HEK293T (cell line): ENCODE results near the gene LMAN1.

ENCODE experiments used
- BHLHE40 ChIP-seq: fragments of 450-650 bp; IDR thresholded peaks from 2 replicates; pipeline ENCODE4 v1.6.1; 2016; ENCODE audit warnings: mild to moderate bottlenecking, moderate library complexity, borderline replicate concordance
- CTBP1 ChIP-seq: fragments of 450-650 bp; IDR thresholded peaks from 2 replicates; pipeline ENCODE4 v1.6.1; 2016; ENCODE audit warnings: borderline replicate concordance
- ELF4 ChIP-seq: fragments of 450-650 bp; IDR thresholded peaks from 2 replicates; pipeline ENCODE4 v1.6.1; 2017; ENCODE audit warnings: antibody characterized with exemption
- FOXA1 ChIP-seq: fragments of 450-650 bp; IDR thresholded peaks from 2 replicates; pipeline ENCODE4 v1.6.1; 2016; ENCODE audit warnings: mild to moderate bottlenecking
- FOXK2 ChIP-seq: fragments of 450-650 bp; IDR thresholded peaks from 2 replicates; pipeline ENCODE4 v1.6.1; 2016; ENCODE audit warnings: mild to moderate bottlenecking
- FOXM1 ChIP-seq: fragments of 450-650 bp; IDR thresholded peaks from 2 replicates; pipeline ENCODE4 v1.6.1; 2017; ENCODE audit warnings: mild to moderate bottlenecking, borderline replicate concordance
- HDGF ChIP-seq: fragments of 450-650 bp; IDR thresholded peaks from 2 replicates; pipeline ENCODE4 v1.6.1; 2017; ENCODE audit warnings: antibody characterized with exemption, borderline replicate concordance
- NFRKB ChIP-seq: fragments of 450-650 bp; IDR thresholded peaks from 2 replicates; pipeline ENCODE4 v1.6.1; 2016; ENCODE audit warnings: mild to moderate bottlenecking, moderate library complexity
- SP1 ChIP-seq: fragments of 450-650 bp; IDR thresholded peaks from 2 replicates; pipeline ENCODE4 v1.6.1; 2017
- SUZ12 ChIP-seq: fragments of 450-650 bp; IDR thresholded peaks from 2 replicates; pipeline ENCODE4 v1.6.1; 2016; ENCODE audit warnings: mild to moderate bottlenecking
- TARDBP ChIP-seq: fragments of 450-650 bp; IDR thresholded peaks from 2 replicates; pipeline ENCODE4 v1.6.1; 2016
- ZNF384 ChIP-seq: fragments of 450-650 bp; IDR thresholded peaks from 2 replicates; pipeline ENCODE4 v1.6.1; 2016
- TF ChIP-seq, protein P1 (sequence below): fragments of 450-650 bp; IDR thresholded peaks from 2 replicates; pipeline ENCODE4 v1.6.1; 2016

DNA sequence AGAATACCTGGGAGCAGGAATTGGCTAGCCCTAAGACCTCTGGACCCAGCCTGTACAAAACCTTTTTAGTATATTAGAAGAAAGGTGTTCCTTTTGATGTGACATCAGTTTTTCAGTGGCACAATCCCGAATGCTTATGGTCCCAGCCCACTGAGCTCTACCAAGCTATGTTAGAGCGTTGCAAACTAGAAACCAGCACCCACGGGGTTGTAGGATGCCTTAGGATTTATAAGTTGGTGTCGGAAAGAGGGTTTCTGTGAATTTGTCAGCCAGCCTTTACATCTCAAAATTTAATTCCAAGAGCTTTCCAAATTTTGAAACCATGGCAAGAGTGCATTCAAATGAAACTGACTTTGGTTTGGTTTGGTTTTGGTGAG, 499 bp upstream of the LMAN1 start:
- TF ChIP-seq SUZ12 (no peak), ELF4 (no peak), SP1 (no peak), NFRKB (no peak), BHLHE40 (no peak), ZNF384 (no peak), FOXK2 (no peak), TARDBP (no peak), HDGF (no peak), FOXA1 (no peak), FOXM1 (no peak), CTBP1 (no peak)
- TF ChIP-seq, protein P1, sequence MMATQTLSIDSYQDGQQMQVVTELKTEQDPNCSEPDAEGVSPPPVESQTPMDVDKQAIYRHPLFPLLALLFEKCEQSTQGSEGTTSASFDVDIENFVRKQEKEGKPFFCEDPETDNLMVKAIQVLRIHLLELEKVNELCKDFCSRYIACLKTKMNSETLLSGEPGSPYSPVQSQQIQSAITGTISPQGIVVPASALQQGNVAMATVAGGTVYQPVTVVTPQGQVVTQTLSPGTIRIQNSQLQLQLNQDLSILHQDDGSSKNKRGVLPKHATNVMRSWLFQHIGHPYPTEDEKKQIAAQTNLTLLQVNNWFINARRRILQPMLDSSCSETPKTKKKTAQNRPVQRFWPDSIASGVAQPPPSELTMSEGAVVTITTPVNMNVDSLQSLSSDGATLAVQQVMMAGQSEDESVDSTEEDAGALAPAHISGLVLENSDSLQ, result no peak
